Endodermal cell (in vitro differentiated cells): ENCODE data around the gene CRHR2. TPM values are rescaled to one million over a fixed set of nuclear protein-coding genes. Genes with fewer than 3 reads are reported as not detected.
A peak's percentile ranks its signal among the peaks of the same experiment; 100 is the strongest.

Experiments used
- DNase-seq: peaks from one replicate; pipeline ENCODE4 v3.0.0-alpha.2; 2017
- H3K27ac ChIP-seq: 2 replicates; pipeline ENCODE4 v1.5.1; 2013; ENCODE audit warnings: mild to moderate bottlenecking, low read depth, low read length, moderate library complexity
- H3K27me3 ChIP-seq: 2 replicates; pipeline ENCODE4 v1.6.1; 2013; ENCODE audit warnings: mild to moderate bottlenecking, low read length, moderate library complexity; ENCODE audit not compliant: insufficient read depth, control insufficient read depth, poor library complexity, severe bottlenecking
- H3K36me3 ChIP-seq: 2 replicates; pipeline ENCODE4 v1.7.0; 2013; ENCODE audit warnings: mild to moderate bottlenecking, low read length, moderate library complexity; ENCODE audit not compliant: control insufficient read depth, insufficient read depth
- H3K4me1 ChIP-seq: one replicate; pipeline ENCODE4 v1.7.0; 2013; ENCODE audit warnings: low read length; ENCODE audit not compliant: control insufficient read depth, insufficient read depth
- H3K4me3 ChIP-seq: 2 replicates; pipeline ENCODE4 v1.5.1; 2013; ENCODE audit warnings: mild to moderate bottlenecking, low read length, moderate library complexity
- H3K9ac ChIP-seq: 2 replicates; pipeline ENCODE4 v1.6.1; 2013; ENCODE audit warnings: mild to moderate bottlenecking, low read length, moderate library complexity; ENCODE audit not compliant: poor library complexity, severe bottlenecking; ENCODE audit errors: extremely low read depth
- H3K9me3 ChIP-seq: 2 replicates; pipeline ENCODE4 v1.6.1; 2013; ENCODE audit warnings: mild to moderate bottlenecking, low read length, moderate library complexity; ENCODE audit not compliant: control insufficient read depth
- H3K27ac Mint-ChIP-seq: 2 replicates; pipeline ENCODE4 v1.8.0; 2020; ENCODE audit warnings: mixed read lengths
- H3K27me3 Mint-ChIP-seq: 2 replicates; pipeline ENCODE4 v1.8.0; 2021; ENCODE audit warnings: mild to moderate bottlenecking, mixed read lengths; ENCODE audit not compliant: insufficient read depth
- H3K36me3 Mint-ChIP-seq: 2 replicates; pipeline ENCODE4 v1.8.0; 2020; ENCODE audit warnings: low read depth, mixed read lengths
- H3K4me1 Mint-ChIP-seq: 2 replicates; pipeline ENCODE4 v1.8.0; 2020; ENCODE audit warnings: mixed read lengths
- H3K4me3 Mint-ChIP-seq: 2 replicates; pipeline ENCODE4 v1.8.0; 2020; ENCODE audit warnings: mild to moderate bottlenecking, moderate library complexity, mixed read lengths
- H3K9me3 Mint-ChIP-seq: 2 replicates; pipeline ENCODE4 v1.8.0; 2020; ENCODE audit warnings: mild to moderate bottlenecking, mixed read lengths
- CTCF ChIP-seq: fragments of 200-600 bp; sonication (generic); conservative IDR thresholded peaks from 2 replicates; pipeline ENCODE4 v1.5.0; 2021; ENCODE audit warnings: antibody characterized with exemption, mild to moderate bottlenecking
- WGBS, 2 experiments: methylation state at CpG; one replicate each; pipeline versions ENCODE4 v1.1.5 to v1.1.7; 2013; ENCODE audit warnings: missing lambda C conversion rate in 2 of 2, mixed read lengths in 1 of 2; ENCODE audit not compliant: insufficient coverage in 1 of 2, insufficient read length in 1 of 2; 5-methylcytosine and 5-hydroxymethylcytosine counted together
- total RNA-seq, 2 donors: library from RNA; stranded (reverse); fragmentation: NEBNext Ultra II Directional in 1 of 2; extraction: Animal tissue kit (Norgen Biotek cat#: 25700) in 1 of 2; gene quantifications; 2 replicates in 1 of 2; 3 replicates in 1 of 2; pipeline ENCODE4 v1.2.1, GENCODE V29; 2021

Gene CRHR2
- total RNA-seq, 2 donors from 2014 or later = not detected

GRCh38 chr7:30658479-30659074 lies 23.7 kb downstream of the CRHR2 start:
- Mint-ChIP-seq H3K9me3 (no peaks in the 10 kb centered on the region), H3K36me3 (peaks cover 6% of the 10 kb centered on the region), H3K27ac (no peak overlapping the region), H3K4me1 (no peaks in the 10 kb centered on the region), H3K4me3 (no peak overlapping the region), H3K27me3 (no peaks in the 10 kb centered on the region)
- 86 to 90% methylated on average over 2 to 3 of the region's 3 CpGs for WGBS, 2 experiments
- Histone ChIP-seq H3K27ac (no peak overlapping the region), H3K9ac (no peak overlapping the region), H3K4me3 (no peak overlapping the region), H3K4me1 (no peaks in the 10 kb centered on the region), H3K36me3 (no peaks in the 10 kb centered on the region), H3K27me3 (no peaks in the 10 kb centered on the region), H3K9me3 (no peaks in the 10 kb centered on the region)
- TF ChIP-seq CTCF = no peak
- no peak for DNase-seq

DNA sequence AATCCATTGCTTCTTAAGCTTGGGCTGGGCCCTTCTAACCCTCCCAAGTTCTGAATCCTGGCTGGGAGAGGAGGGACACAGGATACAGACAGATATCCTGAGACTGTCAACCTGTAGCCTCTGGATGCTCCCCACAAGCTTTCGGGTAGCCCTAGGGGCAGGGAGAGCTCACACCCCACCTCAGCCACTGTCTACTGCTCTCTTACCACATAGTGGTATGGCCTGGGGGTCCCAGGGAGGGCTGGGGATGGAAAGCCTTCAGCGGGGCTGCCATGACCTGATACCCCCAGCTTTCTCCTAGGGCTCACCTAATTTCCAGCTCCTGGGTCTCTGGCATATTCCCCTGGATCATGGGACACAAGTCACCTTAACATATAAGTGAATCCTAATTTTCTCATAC lies 25.1 kb downstream of the CRHR2 start:
- H3K9me3 Mint-ChIP-seq = no peaks in the 10 kb centered on the region
- H3K9ac ChIP-seq = no peak overlapping the region
- no peak overlapping the region for H3K27ac Mint-ChIP-seq
- TF ChIP-seq CTCF = no peak
- no peak overlapping the region for H3K27ac ChIP-seq
- no peaks in the 10 kb centered on the region for H3K27me3 Mint-ChIP-seq
- H3K36me3 ChIP-seq = no peaks in the 10 kb centered on the region
- H3K36me3 Mint-ChIP-seq = peaks cover 6% of the 10 kb centered on the region
- H3K9me3 ChIP-seq = no peaks in the 10 kb centered on the region
- DNase-seq = no peak
- no peaks in the 10 kb centered on the region for H3K4me1 ChIP-seq
- no peak overlapping the region for H3K4me3 ChIP-seq
- H3K4me3 Mint-ChIP-seq = no peak overlapping the region
- no peaks in the 10 kb centered on the region for H3K4me1 Mint-ChIP-seq
- H3K27me3 ChIP-seq = no peaks in the 10 kb centered on the region
- 92 to 100% methylated on average over 1 to 2 of the region's 2 CpGs for WGBS, 2 experiments

DNA sequence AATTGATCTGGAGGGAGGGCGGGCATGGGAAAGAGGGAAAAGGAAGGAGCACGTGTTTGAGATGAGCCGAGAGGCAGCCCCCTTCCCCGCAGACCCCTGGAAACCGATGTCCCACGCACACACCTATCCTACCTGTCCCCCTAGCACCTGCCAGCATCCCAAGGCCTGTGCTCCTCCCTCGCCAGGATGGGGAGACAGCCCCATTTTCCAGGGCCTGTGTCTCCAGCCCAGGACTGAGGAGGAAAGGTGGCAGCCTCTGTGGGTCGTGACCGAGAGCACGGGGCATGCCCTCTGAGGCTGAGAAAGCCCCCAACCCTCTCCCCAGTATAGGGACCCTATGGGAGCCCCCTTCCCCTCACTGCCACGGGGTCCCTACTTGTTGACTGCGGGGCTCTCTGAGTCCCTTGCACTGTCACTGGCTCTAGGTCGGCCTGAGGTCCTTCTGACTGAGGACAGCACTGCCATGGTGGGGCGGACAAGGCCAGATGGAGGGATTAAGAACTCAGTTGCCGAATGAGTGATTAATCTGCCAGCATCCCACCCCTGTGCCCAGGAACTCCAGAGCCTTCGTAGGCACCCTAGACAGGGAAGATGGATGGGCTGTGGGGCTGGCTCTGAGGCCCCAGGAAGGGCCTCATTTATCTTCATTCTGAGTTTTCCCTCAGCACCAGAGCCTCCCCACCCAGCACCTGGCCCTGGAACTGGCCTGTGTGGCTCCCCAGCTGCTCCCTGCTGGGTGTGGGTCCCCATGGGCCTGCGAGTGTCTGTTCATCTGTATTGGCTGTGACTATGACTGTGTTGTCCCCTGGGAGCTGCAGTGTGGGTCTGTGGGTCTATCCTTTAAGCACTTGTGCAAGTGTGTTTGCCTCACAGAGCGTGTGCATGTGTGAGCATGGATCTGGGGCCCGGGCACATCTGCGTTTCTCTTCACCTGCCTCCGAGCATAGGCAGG lies 26.0 kb downstream of the CRHR2 start:
- H3K36me3 ChIP-seq = no peaks in the 10 kb centered on the region
- H3K27ac ChIP-seq = peak overlapping the region; percentile 38
- Mint-ChIP-seq H3K4me1 (no peaks in the 10 kb centered on the region), H3K27me3 (no peaks in the 10 kb centered on the region), H3K4me3 (no peak overlapping the region), H3K9me3 (no peaks in the 10 kb centered on the region), H3K27ac (no peak overlapping the region), H3K36me3 (peaks cover 6% of the 10 kb centered on the region)
- no peak for TF ChIP-seq CTCF
- WGBS, 2 experiments = 77 to 88% methylated on average over 10 to 21 of the region's 21 CpGs
- DNase-seq = no peak
- H3K27me3 ChIP-seq = no peaks in the 10 kb centered on the region
- H3K4me3 ChIP-seq = no peak overlapping the region
- no peaks in the 10 kb centered on the region for H3K9me3 ChIP-seq
- no peaks in the 10 kb centered on the region for H3K4me1 ChIP-seq
- H3K9ac ChIP-seq = no peak overlapping the region
